ENCODE data around the gene KCTD8. TPM values are rescaled to one million over a fixed set of nuclear protein-coding genes. Genes with fewer than 3 reads are reported as not detected.
A peak's percentile ranks its signal among the peaks of the same experiment; 100 is the strongest.

The KCTD8 gene
- total RNA-seq = not detected
- total RNA-seq (2013) = not detected

DNA sequence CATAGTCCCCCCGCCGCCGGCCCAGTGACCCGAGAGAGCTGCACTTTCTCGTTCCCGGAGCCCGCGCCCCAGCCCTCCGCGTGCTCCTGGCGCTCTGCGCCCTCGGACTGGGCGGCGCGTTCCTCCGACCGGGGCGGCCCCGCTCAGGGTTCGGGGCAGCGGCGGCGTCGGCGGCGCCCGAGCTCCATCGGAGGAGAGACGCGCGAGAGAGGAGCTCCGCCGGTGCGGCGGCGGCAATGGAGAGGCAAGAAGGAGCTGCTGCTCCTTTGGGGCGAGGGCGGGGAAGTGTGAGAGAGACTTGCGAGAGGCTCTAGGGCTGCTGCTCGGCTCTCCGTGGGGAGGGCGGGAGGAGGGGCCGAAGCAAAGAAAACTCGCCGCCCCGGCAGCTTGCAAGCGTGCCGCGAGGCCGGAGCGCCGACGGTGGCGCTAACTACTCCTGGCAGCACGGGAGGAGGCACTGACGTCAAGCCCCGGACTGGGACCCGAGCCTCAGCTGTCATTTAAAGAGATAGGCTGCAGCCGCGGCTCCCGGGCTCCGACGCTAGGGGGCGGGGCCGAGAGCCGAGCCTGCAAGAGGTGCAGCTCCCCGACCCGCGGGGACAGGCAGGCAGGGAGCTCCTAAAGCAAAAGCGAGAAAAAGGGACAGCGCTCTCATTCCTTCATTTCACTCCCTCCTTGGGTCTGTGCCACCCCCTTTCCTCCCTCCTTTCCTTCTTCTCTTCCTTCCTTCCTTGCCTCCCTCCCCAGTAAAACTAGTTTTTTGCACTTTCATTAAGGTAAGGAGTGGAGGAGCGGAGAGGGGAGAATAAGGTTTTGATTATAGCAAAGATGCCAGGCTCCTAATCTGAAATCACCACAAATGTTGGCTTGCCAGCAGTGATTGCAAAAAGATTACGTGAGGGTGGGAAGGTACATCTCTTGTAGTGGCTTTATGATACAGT lies at the start of gene KCTD8:
TSS of gene KCTD8 (minus strand) at position 289 of the 941 bp plus-strand sequence.
- no peaks in the 10 kb centered on the region for H3K36me3 ChIP-seq (ENCODE audit: control insufficient read depth, insufficient read depth, low read length)
- Mint-ChIP-seq H3K27me3 (ENCODE audit: low read depth in 2 of 2) (peaks cover 20 to 25% of the 10 kb centered on the region in 2 donors), H3K27ac (no peak within 1 kb of the TSS), H3K4me3 (peak within 1 kb of the TSS; percentile 39), H3K36me3 (no peaks in the 10 kb centered on the region), H3K4me1 (peaks cover 0 to 5% of the 10 kb centered on the region in 2 donors), H3K9me3 (peaks cover 8 to 11% of the 10 kb centered on the region in 2 donors)
- intact Hi-C loops (cut with micrococcal nuclease) = no loop called here
- peaks cover 20% of the 10 kb centered on the region for H3K27me3 ChIP-seq (ENCODE audit: control insufficient read depth, insufficient read depth, low read length)
- 2% methylated on average over 74 of the region's 74 CpGs for WGBS (ENCODE audit: insufficient coverage)
- no peak within 1 kb of the TSS for H3K27ac ChIP-seq (ENCODE audit: low read length)
- no peak for TF ChIP-seq CTCF (IDR thresholded peaks at IDR 0.05)
- H3K9me3 ChIP-seq (ENCODE audit: control insufficient read depth, insufficient read depth, low read length) = no peaks in the 10 kb centered on the region
- peaks cover 9% of the 10 kb centered on the region for H3K4me1 ChIP-seq (ENCODE audit: control insufficient read depth, insufficient read depth, low read length)
- peak in 1 of 2 donors; percentile 40 for DNase-seq
- peak in 1 of 3 donors; percentile 50 for ATAC-seq
- H3K4me3 ChIP-seq (ENCODE audit: low read length) = no peak within 1 kb of the TSS

DNA sequence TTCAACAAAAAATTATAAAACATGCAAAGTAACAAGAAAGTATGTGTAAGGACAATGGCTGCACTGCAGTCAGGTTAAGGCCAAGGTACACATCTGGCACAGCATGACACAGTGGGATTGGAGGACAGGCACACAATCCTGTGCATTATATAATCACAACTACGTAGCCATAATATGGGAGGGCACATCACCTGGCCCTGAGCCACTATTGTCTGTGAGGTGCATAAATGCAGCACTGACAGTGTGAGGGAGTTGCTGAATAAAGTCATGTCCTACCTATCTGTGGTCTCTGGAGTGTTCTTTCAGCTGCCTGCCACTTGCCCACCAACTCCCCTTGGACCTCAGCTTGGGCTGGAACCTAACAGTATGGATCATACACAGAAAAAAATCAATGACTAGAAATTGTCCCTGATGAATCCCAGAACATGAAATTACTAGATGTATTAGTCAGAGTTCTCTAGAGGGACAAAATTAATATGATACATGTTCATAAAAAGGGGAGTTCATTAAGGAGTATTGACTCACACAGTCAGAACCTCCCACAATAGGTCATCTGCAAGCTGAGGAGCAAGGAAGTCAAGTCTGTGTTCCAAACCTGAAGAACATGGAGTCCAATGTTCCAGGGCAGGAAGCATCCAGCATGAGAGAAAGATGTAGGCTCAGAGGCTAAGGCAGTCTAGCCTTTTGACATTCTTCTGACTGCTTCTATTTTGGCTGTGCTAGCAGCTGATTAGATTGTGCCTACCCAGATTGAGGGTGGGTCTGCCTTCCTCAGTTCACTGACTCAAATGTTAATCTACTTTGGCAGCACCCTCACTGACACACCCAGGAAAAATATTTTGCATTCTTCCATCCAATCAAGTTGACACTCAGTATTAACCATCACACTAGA lies 46.4 kb upstream of the KCTD8 start:
- no peaks in the 10 kb centered on the region for H3K36me3 Mint-ChIP-seq
- H3K9me3 Mint-ChIP-seq = peaks cover 4 to 6% of the 10 kb centered on the region in 2 donors
- H3K27ac Mint-ChIP-seq = no peak overlapping the region
- no peak for ATAC-seq
- Histone ChIP-seq H3K9me3 (ENCODE audit: control insufficient read depth, insufficient read depth, low read length) (no peaks in the 10 kb centered on the region), H3K27ac (ENCODE audit: low read length) (no peak overlapping the region), H3K36me3 (ENCODE audit: control insufficient read depth, insufficient read depth, low read length) (no peaks in the 10 kb centered on the region), H3K4me1 (ENCODE audit: control insufficient read depth, insufficient read depth, low read length) (no peaks in the 10 kb centered on the region), H3K27me3 (ENCODE audit: control insufficient read depth, insufficient read depth, low read length) (no peaks in the 10 kb centered on the region), H3K4me3 (ENCODE audit: low read length) (no peak overlapping the region)
- no peak for TF ChIP-seq CTCF (IDR thresholded peaks at IDR 0.05)
- WGBS (ENCODE audit: insufficient coverage) = no CpG with 5 or more reads among the region's 1 CpG
- H3K4me3 Mint-ChIP-seq = no peak overlapping the region
- DNase-seq = no peak
- intact Hi-C loops (cut with micrococcal nuclease) = no loop called here
- H3K4me1 Mint-ChIP-seq = no peaks in the 10 kb centered on the region
- no peaks in the 10 kb centered on the region for H3K27me3 Mint-ChIP-seq (ENCODE audit: low read depth in 2 of 2)

GRCh38 chr4:44493924-44494323 lies 45.3 kb upstream of the KCTD8 start:
- Histone ChIP-seq H3K27me3 (ENCODE audit: control insufficient read depth, insufficient read depth, low read length) (no peaks in the 10 kb centered on the region), H3K4me1 (ENCODE audit: control insufficient read depth, insufficient read depth, low read length) (no peaks in the 10 kb centered on the region), H3K9me3 (ENCODE audit: control insufficient read depth, insufficient read depth, low read length) (no peaks in the 10 kb centered on the region), H3K36me3 (ENCODE audit: control insufficient read depth, insufficient read depth, low read length) (no peaks in the 10 kb centered on the region), H3K4me3 (ENCODE audit: low read length) (no peak overlapping the region), H3K27ac (ENCODE audit: low read length) (no peak overlapping the region)
- DNase-seq (no peak), ATAC-seq (no peak)
- Mint-ChIP-seq H3K27me3 (ENCODE audit: low read depth in 2 of 2) (no peaks in the 10 kb centered on the region), H3K9me3 (peaks cover 0 to 3% of the 10 kb centered on the region in 2 donors), H3K36me3 (no peaks in the 10 kb centered on the region), H3K4me3 (no peak overlapping the region), H3K27ac (no peak overlapping the region), H3K4me1 (no peaks in the 10 kb centered on the region)
- no peak for TF ChIP-seq CTCF (IDR thresholded peaks at IDR 0.05)
- WGBS (ENCODE audit: insufficient coverage) = 66% methylated on average over 4 of the region's 6 CpGs
- intact Hi-C loops (cut with micrococcal nuclease) = no loop called here
